GM12878 (cell line): ENCODE results near the gene ADGRF1. TPM values are rescaled to one million over a fixed set of nuclear protein-coding genes. Genes with fewer than 3 reads are reported as not detected.

ENCODE experiments used
- ATAC-seq: fragments of 200-7000 bp; cut with Tn5 transposase; 3 replicates; pipeline ENCODE4 v1.9.1; 2020; ENCODE audit warnings: mild to moderate bottlenecking, moderate library complexity
- BruUV-seq: library from RNA; stranded (reverse); fragments of 400-500 nt; replicated peaks from 2 replicates; lab custom pipeline; 2021; lab: Mats Ljungman, UMichigan
- CTCF ChIA-PET: fragments of 300-600 bp; sonication (Branson Sonifier 250); formaldehyde crosslinking; extraction: SDS; loops from one replicate; lab custom pipeline; 2021; ENCODE audit warnings: inconsistent platforms; lab: Yijun Ruan, JAX
- POLR2A ChIA-PET: fragments of 350-600 bp; formaldehyde crosslinking; extraction: SDS; loops from one replicate; lab custom pipeline; 2021; ENCODE audit warnings: inconsistent platforms; lab: Charles Lee
- RAD21 ChIA-PET: fragments of 300-600 bp; sonication (Branson Sonifier 250); formaldehyde crosslinking; loops from one replicate; lab custom pipeline; 2023; ENCODE audit warnings: antibody characterized with exemption; ENCODE audit not compliant: unreplicated experiment; lab: Charles Lee
- SMC1A ChIA-PET: fragments of 300-600 bp; sonication (Branson Sonifier 250); formaldehyde crosslinking; loops from one replicate; lab custom pipeline; 2023; ENCODE audit not compliant: unreplicated experiment, uncharacterized antibody; lab: Charles Lee
- DNase-seq: peaks from one replicate; pipeline ENCODE4 v3.0.0-alpha.2; 2011; ENCODE audit warnings: low read depth, low spot score
- FAIRE-seq: peaks from 3 replicates; lab custom pipeline; 2011; peaks lifted over from hg19 to GRCh38; lab: Jason Lieb, UNC
- H2AFZ ChIP-seq: 2 replicates; pipeline ENCODE4 v1.6.0; 2011; ENCODE audit warnings: low read depth, low read length, control low read depth; ENCODE audit not compliant: control insufficient read depth
- H3K27ac ChIP-seq: 2 replicates; pipeline ENCODE4 v1.5.1; 2011; ENCODE audit warnings: control low read depth; ENCODE audit not compliant: control insufficient read depth, insufficient read depth
- H3K27me3 ChIP-seq, 2 experiments: replicated peaks in 1 of 2; 2 replicates each; pipeline versions ENCODE4 v1.6.0 to v1.6.1; 2011; ENCODE audit warnings: low read length in 1 of 2; ENCODE audit not compliant: control insufficient read depth in 2 of 2, insufficient read depth in 2 of 2
- H3K36me3 ChIP-seq, 2 experiments: 2 replicates each; pipeline ENCODE4 v1.5.1; 2011; ENCODE audit warnings: low read length in 1 of 2; ENCODE audit not compliant: control insufficient read depth in 2 of 2, insufficient read depth in 2 of 2
- H3K4me1 ChIP-seq: 2 replicates; pipeline ENCODE4 v1.6.1; 2011; ENCODE audit warnings: mild to moderate bottlenecking, low read length, moderate library complexity, mixed read lengths; ENCODE audit not compliant: control insufficient read depth, insufficient read depth
- H3K4me2 ChIP-seq: 2 replicates; pipeline ENCODE4 v1.6.0; 2011; ENCODE audit warnings: control low read depth; ENCODE audit not compliant: control insufficient read depth, insufficient read depth
- H3K4me3 ChIP-seq: fragments of 200-600 bp; sonication (generic); 2 replicates; pipeline ENCODE4 v1.5.1; 2016
- H3K79me2 ChIP-seq: 2 replicates; pipeline ENCODE4 v1.6.0; 2011; ENCODE audit warnings: low read length; ENCODE audit not compliant: control insufficient read depth, insufficient read depth
- H3K9ac ChIP-seq: 2 replicates; pipeline ENCODE4 v1.8.0; 2011; ENCODE audit warnings: low read length, control low read depth, mixed read lengths; ENCODE audit not compliant: control insufficient read depth, insufficient read depth
- H3K9me3 ChIP-seq: replicated peaks from 3 replicates; pipeline ENCODE4 v1.5.1; 2011; ENCODE audit warnings: mild to moderate bottlenecking, low read length; ENCODE audit not compliant: control insufficient read depth, insufficient read depth
- H4K20me1 ChIP-seq: 2 replicates; pipeline ENCODE4 v1.6.0; 2011; ENCODE audit not compliant: control insufficient read depth, insufficient read depth
- BRCA1 ChIP-seq: IDR thresholded peaks from 2 replicates; pipeline ENCODE4 v1.6.1; 2011; ENCODE audit warnings: low read depth, low read length, improper control_type of control experiment
- FOS ChIP-seq: IDR thresholded peaks from 3 replicates; pipeline ENCODE4 v1.6.1; 2011; ENCODE audit warnings: borderline replicate concordance; ENCODE audit not compliant: insufficient read length; ENCODE audit errors: extremely low read depth
- FOXK2 ChIP-seq: fragments of 450-650 bp; IDR thresholded peaks from 2 replicates; pipeline ENCODE4 v1.6.1; 2017; ENCODE audit warnings: mild to moderate bottlenecking, moderate library complexity
- GABPA ChIP-seq: IDR thresholded peaks from 2 replicates; pipeline ENCODE4 v1.6.1; 2014; ENCODE audit warnings: antibody characterized with exemption, low read depth, mild to moderate bottlenecking, inconsistent platforms
- JUND ChIP-seq: IDR thresholded peaks from 2 replicates; pipeline ENCODE4 v1.6.1; 2012; ENCODE audit warnings: low read depth, mild to moderate bottlenecking, low read length, improper control_type of control experiment, moderate library complexity
- MEF2A ChIP-seq: IDR thresholded peaks from 2 replicates; pipeline ENCODE4 v1.6.1; 2011; ENCODE audit warnings: low read depth, mild to moderate bottlenecking, low read length, moderate library complexity; ENCODE audit not compliant: insufficient read depth
- MTA2 ChIP-seq: fragments of 450-650 bp; IDR thresholded peaks from 2 replicates; pipeline ENCODE4 v1.6.1; 2016; ENCODE audit warnings: low read depth, mild to moderate bottlenecking, moderate library complexity
- MYC ChIP-seq: IDR thresholded peaks from 2 replicates; pipeline ENCODE4 v1.6.1; 2011; ENCODE audit warnings: mild to moderate bottlenecking, low read length, moderate library complexity, inconsistent platforms; ENCODE audit not compliant: insufficient read depth, insufficient replicate concordance, insufficient read length, severe bottlenecking
- NFXL1 ChIP-seq: fragments of 450-650 bp; IDR thresholded peaks from 2 replicates; pipeline ENCODE4 v1.6.1; 2017; ENCODE audit warnings: antibody characterized with exemption, mild to moderate bottlenecking, borderline replicate concordance
- RUNX3 ChIP-seq: IDR thresholded peaks from 2 replicates; pipeline ENCODE4 v1.6.1; 2012; ENCODE audit warnings: low read length, inconsistent platforms
- SIX5 ChIP-seq: IDR thresholded peaks from 2 replicates; pipeline ENCODE4 v1.6.1; 2011; ENCODE audit warnings: mild to moderate bottlenecking, low read depth, low read length, moderate library complexity; ENCODE audit not compliant: severe bottlenecking
- YBX1 ChIP-seq: fragments of 450-650 bp; IDR thresholded peaks from 2 replicates; pipeline ENCODE4 v1.6.1; 2016; ENCODE audit warnings: antibody characterized with exemption
- ZNF592 ChIP-seq: fragments of 450-650 bp; IDR thresholded peaks from 2 replicates; pipeline ENCODE4 v1.6.1; 2017; ENCODE audit warnings: mild to moderate bottlenecking, moderate library complexity
- WGBS: methylation state at CpG from one replicate; pipeline ENCODE4 v1.1.6; 2016; ENCODE audit warnings: low lambda C conversion rate; ENCODE audit not compliant: insufficient replicate concordance, insufficient coverage; ENCODE audit errors: missing lambda C conversion rate; 5-methylcytosine and 5-hydroxymethylcytosine counted together
- in situ Hi-C: fragments of 300-500 bp; cut with MboI; formaldehyde crosslinking; loops from 9 replicates; pipeline ENCODE4 v1.14.3; 2018; ENCODE audit warnings: mixed read lengths
- intact Hi-C: fragments of 100-400 bp; cut with micrococcal nuclease; formaldehyde crosslinking; loops from one replicate; pipeline ENCODE4 v1.14.2; 2022; ENCODE audit not compliant: unreplicated experiment
- polyA plus RNA-seq, 11 experiments: library from polyadenylated mRNA; depleted of rRNA in 4 of 11; unstranded in 6 of 11; stranded (reverse) in 5 of 11; fragments of >200 nt; fragmentation: Nextera tagmentation in 4 of 11; fragmentation: Illumina TruSeq in 1 of 11; extraction: Ambion mirVana in 4 of 11; extraction: Trizol in 1 of 11; gene quantifications; 1 replicate in 1 of 11; 2 replicates in 10 of 11; pipeline versions ENCODE4 v1.2.1 to v1.2.3, GENCODE V29; 2011 to 2016; ENCODE audit warnings: inconsistent platforms in 2 of 11, missing spikeins in 2 of 11, low read depth in 1 of 11
- total RNA-seq, 4 experiments: library from RNA; depleted of rRNA in 3 of 4; stranded (reverse); fragments of >200 nt in 3 of 4; fragmentation: Illumina TruSeq in 1 of 4; extraction: Trizol in 1 of 4; gene quantifications; 2 replicates each; pipeline versions ENCODE4 v1.2.1 to v1.2.3, GENCODE V29; 2013 to 2021
- TF ChIP-seq, protein P1 (sequence below): IDR thresholded peaks from 2 replicates; pipeline ENCODE4 v1.6.1; 2012; ENCODE audit warnings: low read depth, low read length, improper control_type of control experiment
- TF ChIP-seq, protein P2 (sequence below): fragments of 150-350 bp; IDR thresholded peaks from 2 replicates; pipeline ENCODE4 v1.6.1; 2016; ENCODE audit warnings: low read depth, low read length

ADGRF1 gene
- total and polyA plus RNA-seq, 10 of the 15 experiments (the other 5 are each of a cell fraction or from before 2014, with no cell fraction given), result 0.05 TPM; not detected in 9

DNA sequence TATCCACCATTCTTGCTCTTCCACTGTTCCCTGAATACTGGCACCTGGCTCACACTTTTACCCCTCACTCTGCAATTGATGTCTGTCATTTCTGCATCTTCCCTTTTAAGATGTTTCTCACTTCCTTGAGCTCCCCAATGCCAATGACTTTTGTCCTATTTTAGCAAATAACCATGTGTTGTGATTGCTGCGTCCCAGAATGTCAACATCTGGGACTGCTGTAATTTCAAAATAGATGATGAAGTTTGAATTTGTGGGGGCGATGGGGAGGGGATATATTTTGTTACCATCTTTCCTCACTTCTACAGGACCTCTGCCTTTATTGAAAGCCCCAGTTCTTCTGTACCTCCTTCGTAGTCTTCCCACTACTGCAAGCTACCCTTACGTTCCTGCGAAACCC is 80.4 kb downstream of the ADGRF1 start:
- intact Hi-C loops, result no loop called here
- H2AFZ ChIP-seq, result no peak overlapping the region
- ATAC-seq (no peak), FAIRE-seq (no peak), DNase-seq (no peak)
- TF ChIP-seq, protein P1, sequence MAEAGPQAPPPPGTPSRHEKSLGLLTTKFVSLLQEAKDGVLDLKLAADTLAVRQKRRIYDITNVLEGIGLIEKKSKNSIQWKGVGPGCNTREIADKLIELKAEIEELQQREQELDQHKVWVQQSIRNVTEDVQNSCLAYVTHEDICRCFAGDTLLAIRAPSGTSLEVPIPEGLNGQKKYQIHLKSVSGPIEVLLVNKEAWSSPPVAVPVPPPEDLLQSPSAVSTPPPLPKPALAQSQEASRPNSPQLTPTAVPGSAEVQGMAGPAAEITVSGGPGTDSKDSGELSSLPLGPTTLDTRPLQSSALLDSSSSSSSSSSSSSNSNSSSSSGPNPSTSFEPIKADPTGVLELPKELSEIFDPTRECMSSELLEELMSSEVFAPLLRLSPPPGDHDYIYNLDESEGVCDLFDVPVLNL, result no peak
- no peak for TF ChIP-seq GABPA
- no peak for TF ChIP-seq NFXL1
- no peak for TF ChIP-seq RUNX3
- no peak for TF ChIP-seq MTA2
- TF ChIP-seq SIX5, result no peak
- no peak for TF ChIP-seq JUND
- TF ChIP-seq, protein P2, sequence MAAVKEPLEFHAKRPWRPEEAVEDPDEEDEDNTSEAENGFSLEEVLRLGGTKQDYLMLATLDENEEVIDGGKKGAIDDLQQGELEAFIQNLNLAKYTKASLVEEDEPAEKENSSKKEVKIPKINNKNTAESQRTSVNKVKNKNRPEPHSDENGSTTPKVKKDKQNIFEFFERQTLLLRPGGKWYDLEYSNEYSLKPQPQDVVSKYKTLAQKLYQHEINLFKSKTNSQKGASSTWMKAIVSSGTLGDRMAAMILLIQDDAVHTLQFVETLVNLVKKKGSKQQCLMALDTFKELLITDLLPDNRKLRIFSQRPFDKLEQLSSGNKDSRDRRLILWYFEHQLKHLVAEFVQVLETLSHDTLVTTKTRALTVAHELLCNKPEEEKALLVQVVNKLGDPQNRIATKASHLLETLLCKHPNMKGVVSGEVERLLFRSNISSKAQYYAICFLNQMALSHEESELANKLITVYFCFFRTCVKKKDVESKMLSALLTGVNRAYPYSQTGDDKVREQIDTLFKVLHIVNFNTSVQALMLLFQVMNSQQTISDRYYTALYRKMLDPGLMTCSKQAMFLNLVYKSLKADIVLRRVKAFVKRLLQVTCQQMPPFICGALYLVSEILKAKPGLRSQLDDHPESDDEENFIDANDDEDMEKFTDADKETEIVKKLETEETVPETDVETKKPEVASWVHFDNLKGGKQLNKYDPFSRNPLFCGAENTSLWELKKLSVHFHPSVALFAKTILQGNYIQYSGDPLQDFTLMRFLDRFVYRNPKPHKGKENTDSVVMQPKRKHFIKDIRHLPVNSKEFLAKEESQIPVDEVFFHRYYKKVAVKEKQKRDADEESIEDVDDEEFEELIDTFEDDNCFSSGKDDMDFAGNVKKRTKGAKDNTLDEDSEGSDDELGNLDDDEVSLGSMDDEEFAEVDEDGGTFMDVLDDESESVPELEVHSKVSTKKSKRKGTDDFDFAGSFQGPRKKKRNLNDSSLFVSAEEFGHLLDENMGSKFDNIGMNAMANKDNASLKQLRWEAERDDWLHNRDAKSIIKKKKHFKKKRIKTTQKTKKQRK, result no peak
- TF ChIP-seq ZNF592, result no peak
- no peak for TF ChIP-seq BRCA1
- no peak for TF ChIP-seq MYC
- TF ChIP-seq FOXK2, result no peak
- TF ChIP-seq YBX1, result no peak
- no peak for TF ChIP-seq MEF2A
- TF ChIP-seq FOS, result no peak
- H4K20me1 ChIP-seq, result no peaks in the 10 kb centered on the region
- 36% methylated on average over 5 of the region's 5 CpGs for WGBS
- H3K9me3 ChIP-seq, result no peaks in the 10 kb centered on the region
- no peaks in the 10 kb centered on the region for H3K36me3 ChIP-seq
- no TSS peak for BruUV-seq
- ChIA-PET POLR2A (no interaction called here), CTCF (no interaction called here), SMC1A (interaction anchor here (1.5 kb wide), 1 partner anchor 17 kb away, joined by 3 read pairs; no protein-coding TSS in a partner anchor), RAD21 (no interaction called here)
- no peak overlapping the region for H3K9ac ChIP-seq
- no peaks in the 10 kb centered on the region for H3K4me1 ChIP-seq
- H3K79me2 ChIP-seq, result no peaks in the 10 kb centered on the region
- no peak overlapping the region for H3K4me3 ChIP-seq
- in situ Hi-C loops, result no loop called here
- no peaks in the 10 kb centered on the region for H3K27me3 ChIP-seq
- H3K27ac ChIP-seq, result no peak overlapping the region
- H3K4me2 ChIP-seq, result no peak overlapping the region
